DMS53 (cell line): ENCODE results near the gene GPD1L.

ENCODE experiments used
- DNase-seq: peaks from one replicate; lab custom pipeline; 2025; lab: John Stamatoyannopoulos, UW

GPD1L gene

GRCh38 chr3:32137870-32138269 is 31.4 kb downstream of the GPD1L start:
- no peak for DNase-seq

GRCh38 chr3:32138545-32139104 is 32.2 kb downstream of the GPD1L start:
- DNase-seq: no peak

- no peak for DNase-seq
Observed at GRCh38 chr3:32140943-32141342, 34.5 kb downstream of the GPD1L start.

- peak; percentile 61 for DNase-seq
Observed at GRCh38 chr3:32143849-32144757, 37.7 kb downstream of the GPD1L start.

- no peak for DNase-seq
Observed at GRCh38 chr3:32146746-32147211, 40.4 kb downstream of the GPD1L start.

GRCh38 chr3:32147509-32147908 is 41.1 kb downstream of the GPD1L start:
- DNase-seq: no peak

- DNase-seq: no peak
Observed at GRCh38 chr3:32147933-32148332, 41.5 kb downstream of the GPD1L start.

GRCh38 chr3:32148351-32148750 is 41.9 kb downstream of the GPD1L start:
- no peak for DNase-seq

- no peak for DNase-seq
Observed at GRCh38 chr3:32153414-32154204, 47.2 kb downstream of the GPD1L start.

- no peak for DNase-seq
Observed at GRCh38 chr3:32154205-32154579, 47.8 kb downstream of the GPD1L start.

GRCh38 chr3:32155117-32155516 is 48.7 kb downstream of the GPD1L start:
- DNase-seq: no peak

- no peak for DNase-seq
Observed at GRCh38 chr3:32157600-32158264, 51.3 kb downstream of the GPD1L start.

GRCh38 chr3:32160706-32161214 is 54.3 kb downstream of the GPD1L start:
- DNase-seq: no peak

- DNase-seq: no peak
Observed at GRCh38 chr3:32165442-32165841, 59.0 kb downstream of the GPD1L start.

GRCh38 chr3:32166654-32167053 is 60.2 kb downstream of the GPD1L start:
- no peak for DNase-seq

GRCh38 chr3:32172420-32172819 is 66.0 kb downstream of the GPD1L start:
- DNase-seq: no peak

- peak; percentile 68 for DNase-seq
Observed at GRCh38 chr3:32175607-32176197, 69.3 kb downstream of the GPD1L start.

GRCh38 chr3:32176989-32177701 is 70.7 kb downstream of the GPD1L start:
- DNase-seq: peak; percentile 62

GRCh38 chr3:32177702-32178198 is 71.3 kb downstream of the GPD1L start:
- peak; percentile 82 for DNase-seq

GRCh38 chr3:32180141-32180784 is 73.8 kb downstream of the GPD1L start:
- DNase-seq: peak; percentile 1
